Peyer's patch (tissue), 4 donors: ENCODE results near the gene GNE.

Source experiments
- CTCF ChIP-seq, 6 experiments: fragments of 450-650 bp in 4 of 6; fragments of 200-600 bp in 2 of 6; sonication (generic) in 1 of 6; IDR thresholded peaks; one replicate each; pipeline ENCODE4 v1.5.1; 2017 to 2019; ENCODE audit warnings: antibody characterized with exemption in 6 of 6, mild to moderate bottlenecking in 3 of 6, moderate library complexity in 1 of 6
- POLR2A ChIP-seq, 2 donors: fragments of 450-650 bp; IDR thresholded peaks; one replicate each; pipeline ENCODE4 v1.5.1; 2017; ENCODE audit warnings: antibody characterized with exemption in 2 of 2, mild to moderate bottlenecking in 2 of 2, moderate library complexity in 2 of 2

DNA sequence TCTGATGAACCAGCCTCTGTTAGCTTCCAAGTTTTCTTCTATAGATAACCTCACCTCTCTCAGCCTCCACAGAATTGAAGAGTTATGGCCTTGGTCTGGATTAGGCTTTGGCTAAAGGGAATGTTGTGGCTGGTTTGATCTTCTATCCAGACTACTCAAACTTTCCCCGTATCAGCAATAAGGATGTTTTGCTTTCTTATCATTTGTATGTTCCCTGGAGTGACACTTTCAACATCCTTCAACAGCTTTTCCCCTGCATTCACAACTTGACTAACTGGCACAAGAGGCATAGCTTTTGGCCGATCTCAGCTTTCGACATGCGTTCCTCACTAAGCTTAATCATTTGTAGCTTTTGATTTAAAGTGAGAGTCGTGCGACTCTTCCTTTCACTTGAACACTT, 28.1 kb upstream of the GNE start:
- TF ChIP-seq CTCF (IDR thresholded peaks at IDR 0.05) (no peak), POLR2A (IDR thresholded peaks at IDR 0.05) (no peak)
